Tibial artery (tissue), 4 donors: ENCODE measurements around the gene EVA1C.
"Not testable (repeated sequence)": the region's sequence is repeated elsewhere in the genome, so short reads cannot be mapped to it uniquely, and the experiment has no call there.

Experiments
- DNase-seq, 2 donors: peaks; one replicate each; pipeline ENCODE4 v3.0.0-alpha.2; 2019
- H3K27ac ChIP-seq, 2 donors: fragments of 200-600 bp; sonication (generic) in 1 of 2; 1 replicate in 1 of 2; 2 replicates in 1 of 2; pipeline ENCODE4 v1.5.1; 2018 to 2019; ENCODE audit warnings: mild to moderate bottlenecking in 1 of 2
- H3K27me3 ChIP-seq, 2 donors: fragments of 200-600 bp; sonication (generic) in 1 of 2; one replicate each; pipeline versions ENCODE4 v1.5.1 to v1.6.0; 2016 to 2019
- H3K36me3 ChIP-seq, 3 donors: fragments of 200-600 bp; sonication (generic) in 2 of 3; one replicate each; pipeline ENCODE4 v1.5.1; 2016 to 2019; ENCODE audit warnings: mild to moderate bottlenecking in 2 of 3
- H3K4me1 ChIP-seq, 4 donors: fragments of 200-600 bp; sonication (generic) in 2 of 4; 1 replicate in 3 of 4; 2 replicates in 1 of 4; pipeline ENCODE4 v1.5.1; 2016 to 2019
- H3K4me3 ChIP-seq, 2 donors: fragments of 200-600 bp; sonication (generic) in 1 of 2; 1 replicate in 1 of 2; 2 replicates in 1 of 2; pipeline ENCODE4 v1.5.1; 2018 to 2019; ENCODE audit warnings: mild to moderate bottlenecking in 2 of 2
- H3K9me3 ChIP-seq, 3 donors: fragments of 200-600 bp; sonication (generic) in 1 of 3; one replicate each; pipeline ENCODE4 v1.5.1; 2016 to 2019
- intact Hi-C: fragments of 100-400 bp; cut with DNase I; formaldehyde crosslinking; loops from one replicate; pipeline ENCODE4 v1.15.0; 2023; ENCODE audit warnings: low total_unique reads
- TF ChIP-seq, protein P1 (sequence below), 2 experiments: fragments of 200-600 bp in 1 of 2; fragments of 450-650 bp in 1 of 2; IDR thresholded peaks; one replicate each; pipeline ENCODE4 v1.5.1; 2017 to 2019; ENCODE audit warnings: antibody characterized with exemption in 2 of 2, mild to moderate bottlenecking in 1 of 2, moderate library complexity in 1 of 2

EVA1C gene

DNA sequence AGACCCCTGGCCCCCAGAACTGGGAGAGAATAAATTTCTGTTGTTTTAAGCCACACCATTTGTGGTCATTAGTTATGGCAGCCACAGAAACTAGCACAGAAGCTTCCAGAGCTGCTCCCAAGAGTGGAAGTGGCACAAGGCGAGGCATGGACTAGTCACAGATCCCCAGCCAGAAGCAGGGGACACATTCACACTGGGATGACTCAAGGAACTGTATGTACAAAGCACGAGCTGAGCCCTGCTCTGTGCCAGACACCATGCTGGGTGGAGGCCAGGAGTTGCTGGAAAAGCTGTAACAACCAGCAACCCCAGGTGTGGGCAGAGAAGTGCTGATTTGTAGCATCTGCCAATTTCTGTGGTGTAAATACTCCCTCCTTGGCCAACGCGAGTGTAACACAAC, 117.2 kb downstream of the EVA1C start:
- Histone ChIP-seq H3K27me3 (no peaks in the 10 kb centered on the region), H3K9me3 (no peaks in the 10 kb centered on the region), H3K36me3 (no peaks in the 10 kb centered on the region), H3K27ac (no peak overlapping the region), H3K4me3 (no peak overlapping the region), H3K4me1 (no peaks in the 10 kb centered on the region)
- TF ChIP-seq, protein P1, sequence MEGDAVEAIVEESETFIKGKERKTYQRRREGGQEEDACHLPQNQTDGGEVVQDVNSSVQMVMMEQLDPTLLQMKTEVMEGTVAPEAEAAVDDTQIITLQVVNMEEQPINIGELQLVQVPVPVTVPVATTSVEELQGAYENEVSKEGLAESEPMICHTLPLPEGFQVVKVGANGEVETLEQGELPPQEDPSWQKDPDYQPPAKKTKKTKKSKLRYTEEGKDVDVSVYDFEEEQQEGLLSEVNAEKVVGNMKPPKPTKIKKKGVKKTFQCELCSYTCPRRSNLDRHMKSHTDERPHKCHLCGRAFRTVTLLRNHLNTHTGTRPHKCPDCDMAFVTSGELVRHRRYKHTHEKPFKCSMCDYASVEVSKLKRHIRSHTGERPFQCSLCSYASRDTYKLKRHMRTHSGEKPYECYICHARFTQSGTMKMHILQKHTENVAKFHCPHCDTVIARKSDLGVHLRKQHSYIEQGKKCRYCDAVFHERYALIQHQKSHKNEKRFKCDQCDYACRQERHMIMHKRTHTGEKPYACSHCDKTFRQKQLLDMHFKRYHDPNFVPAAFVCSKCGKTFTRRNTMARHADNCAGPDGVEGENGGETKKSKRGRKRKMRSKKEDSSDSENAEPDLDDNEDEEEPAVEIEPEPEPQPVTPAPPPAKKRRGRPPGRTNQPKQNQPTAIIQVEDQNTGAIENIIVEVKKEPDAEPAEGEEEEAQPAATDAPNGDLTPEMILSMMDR (IDR thresholded peaks at IDR 0.05): no peak
- DNase-seq: no peak
- intact Hi-C loops: no loop called here

DNA sequence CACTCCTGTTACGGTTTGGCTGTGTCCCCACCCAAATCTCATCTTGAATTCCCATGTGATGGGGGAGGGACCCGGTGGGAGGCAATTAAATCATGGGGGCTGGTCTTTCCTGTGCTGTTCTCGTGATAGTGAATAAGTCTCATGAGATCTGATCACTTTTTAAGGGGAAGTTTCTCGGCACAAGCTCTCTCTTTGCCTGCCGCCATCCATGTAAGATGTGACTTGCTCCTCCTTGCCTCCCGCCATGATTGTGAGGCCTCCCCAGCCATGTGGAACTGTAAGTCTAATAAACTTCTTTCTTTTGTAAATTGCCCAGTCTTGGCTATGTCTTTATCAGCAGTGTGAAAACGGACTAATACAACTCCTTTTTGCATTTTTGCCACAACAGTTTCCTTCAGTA, 118.3 kb downstream of the EVA1C start:
- H3K4me3 ChIP-seq, H3K36me3 ChIP-seq, intact Hi-C loops, H3K9me3 ChIP-seq, DNase-seq, H3K27me3 ChIP-seq, H3K27ac ChIP-seq, H3K4me1 ChIP-seq: not testable (repeated sequence)

DNA sequence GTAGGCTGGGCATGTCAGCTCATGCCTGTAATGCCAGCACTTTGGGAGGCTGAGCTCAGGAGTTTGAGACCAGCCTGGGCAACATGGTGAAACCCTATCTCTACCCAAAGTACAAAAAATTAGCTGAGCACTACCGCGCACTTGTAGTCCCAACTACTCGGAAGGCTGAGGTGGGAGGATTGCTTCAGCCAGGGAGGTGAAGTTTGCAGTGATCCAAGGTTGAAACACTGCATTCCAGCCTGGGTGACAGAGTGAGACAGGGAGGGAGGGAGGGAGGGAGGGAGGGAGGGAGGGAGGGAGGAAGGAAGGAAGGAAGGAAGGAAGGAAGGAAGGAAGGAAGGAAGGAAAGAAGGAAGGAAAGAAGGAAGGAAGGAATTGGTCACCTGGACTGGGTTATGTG, 119.1 kb downstream of the EVA1C start:
- DNase-seq, H3K4me3 ChIP-seq, H3K27me3 ChIP-seq, H3K9me3 ChIP-seq, H3K27ac ChIP-seq, H3K4me1 ChIP-seq, intact Hi-C loops, H3K36me3 ChIP-seq: not testable (repeated sequence)

DNA sequence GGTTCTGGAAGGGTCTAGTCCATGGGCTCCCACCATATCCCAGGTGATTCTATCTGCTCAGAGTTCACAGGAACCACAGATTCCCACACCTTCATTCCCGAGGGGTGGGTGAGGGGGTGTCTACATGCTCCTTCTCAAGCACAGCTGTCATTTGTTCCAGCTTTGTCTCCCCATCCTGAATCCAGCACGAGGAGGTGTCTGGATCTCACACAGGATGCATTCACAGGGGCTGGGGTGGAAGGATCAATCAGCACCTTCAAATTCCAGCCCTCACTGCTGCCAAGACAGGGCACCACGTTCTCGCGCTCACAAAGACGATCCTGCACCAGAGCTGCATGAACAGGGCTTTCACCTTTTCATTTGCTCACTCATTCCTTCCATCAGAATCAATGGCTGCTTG, 120.1 kb downstream of the EVA1C start:
- Histone ChIP-seq H3K27me3 (no peaks in the 10 kb centered on the region), H3K4me1 (no peaks in the 10 kb centered on the region), H3K27ac (no peak overlapping the region), H3K36me3 (no peaks in the 10 kb centered on the region), H3K4me3 (no peak overlapping the region), H3K9me3 (no peaks in the 10 kb centered on the region)
- intact Hi-C loops: no loop called here
- DNase-seq: no peak
- TF ChIP-seq, protein P1 (IDR thresholded peaks at IDR 0.05): no peak

DNA sequence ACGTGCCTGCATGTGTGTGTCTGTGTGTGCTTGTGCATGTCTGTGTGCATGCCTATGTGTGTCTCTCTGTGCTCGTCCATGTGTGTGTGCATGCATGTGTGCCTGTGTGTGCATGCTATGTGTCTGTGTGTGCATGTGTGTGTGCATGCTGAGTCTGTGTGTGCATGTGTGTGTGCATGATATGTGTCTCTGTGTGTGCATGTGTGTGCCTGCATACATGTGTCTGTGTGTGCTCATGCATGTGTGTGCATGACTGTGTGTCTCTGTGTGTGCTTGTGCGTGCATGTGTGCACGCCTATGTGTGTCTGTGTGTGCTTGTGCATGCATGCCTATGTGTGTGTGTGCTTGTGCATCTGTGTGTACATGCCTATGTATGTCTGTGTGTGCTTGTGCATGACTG, 120.5 kb downstream of the EVA1C start:
- DNase-seq: no peak
- H3K4me3 ChIP-seq: no peak overlapping the region
- no peaks in the 10 kb centered on the region for H3K9me3 ChIP-seq
- H3K36me3 ChIP-seq: no peaks in the 10 kb centered on the region
- H3K27me3 ChIP-seq: no peaks in the 10 kb centered on the region
- H3K27ac ChIP-seq: no peak overlapping the region
- intact Hi-C loops: no loop called here
- H3K4me1 ChIP-seq: no peaks in the 10 kb centered on the region
- TF ChIP-seq, protein P1 (IDR thresholded peaks at IDR 0.05): no peak

DNA sequence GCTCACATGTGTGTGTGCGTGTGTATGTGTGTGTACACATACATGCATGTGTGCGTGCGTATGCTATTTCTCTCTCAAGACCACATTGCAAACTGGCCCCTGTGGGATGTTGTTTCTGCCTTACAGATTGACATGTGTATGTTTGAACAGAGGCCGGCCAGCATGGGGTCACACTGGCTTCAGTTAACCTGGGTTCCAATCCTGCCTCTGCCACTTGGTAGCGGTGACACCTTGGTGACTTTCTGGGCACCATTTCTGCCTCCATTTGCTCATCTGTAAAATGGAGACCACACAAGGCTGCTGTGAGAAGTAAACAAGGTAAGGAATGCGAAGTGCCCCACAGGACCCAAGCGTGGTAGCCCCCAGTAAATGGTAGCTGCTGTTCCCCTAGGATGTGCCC, 121.1 kb downstream of the EVA1C start:
- intact Hi-C loops: no loop called here
- TF ChIP-seq, protein P1 (IDR thresholded peaks at IDR 0.05): no peak
- Histone ChIP-seq H3K4me1 (no peaks in the 10 kb centered on the region), H3K27ac (no peak overlapping the region), H3K36me3 (no peaks in the 10 kb centered on the region), H3K4me3 (no peak overlapping the region), H3K9me3 (no peaks in the 10 kb centered on the region), H3K27me3 (no peaks in the 10 kb centered on the region)
- DNase-seq: no peak

DNA sequence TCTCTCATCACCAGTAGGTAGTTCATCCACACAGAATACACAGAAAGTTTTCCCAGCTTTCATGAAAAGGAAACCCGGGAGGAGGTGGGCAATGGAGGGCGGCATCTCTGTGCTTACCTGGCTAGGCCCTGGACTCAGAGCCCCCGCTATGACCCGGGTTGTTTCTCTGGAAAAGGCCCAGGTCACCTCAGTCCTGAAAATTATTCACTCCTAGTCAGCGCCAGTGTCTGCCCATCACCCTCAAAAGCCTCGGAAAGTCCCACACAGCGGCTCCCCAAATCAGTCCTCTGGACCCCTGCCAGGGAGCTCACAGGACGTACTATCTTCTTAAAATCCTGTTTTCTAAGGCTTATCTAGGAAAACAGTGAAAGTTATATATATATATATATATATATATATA, 121.6 kb downstream of the EVA1C start:
- TF ChIP-seq, protein P1 (IDR thresholded peaks at IDR 0.05): no peak
- Histone ChIP-seq H3K27ac (no peak overlapping the region), H3K4me1 (no peaks in the 10 kb centered on the region), H3K36me3 (no peaks in the 10 kb centered on the region), H3K27me3 (no peaks in the 10 kb centered on the region), H3K4me3 (no peak overlapping the region), H3K9me3 (no peaks in the 10 kb centered on the region)
- intact Hi-C loops: no loop called here
- DNase-seq: no peak
